Esophagus muscularis mucosa (tissue), 4 donors: ENCODE measurements around the gene ATL2. TPM values are rescaled to one million over a fixed set of nuclear protein-coding genes. Genes with fewer than 3 reads are reported as not detected.
"Not testable (repeated sequence)": the region's sequence is repeated elsewhere in the genome, so short reads cannot be mapped to it uniquely, and the experiment has no call there.

ENCODE experiments used
- DNase-seq: peaks from one replicate; pipeline ENCODE4 v3.0.0-alpha.2; 2017; ENCODE audit errors: extremely low spot score
- H3K27ac ChIP-seq, 4 donors: fragments of 200-600 bp; sonication (generic); replicated peaks in 1 of 4; 1 replicate in 3 of 4; 2 replicates in 1 of 4; pipeline ENCODE4 v1.5.1; 2016 to 2019; ENCODE audit warnings: mild to moderate bottlenecking in 1 of 4
- H3K27me3 ChIP-seq, 4 donors: fragments of 200-600 bp; sonication (generic); one replicate each; pipeline versions ENCODE4 v1.5.1 to v1.6.0; 2016 to 2019
- H3K36me3 ChIP-seq, 4 donors: fragments of 200-600 bp; sonication (generic); one replicate each; pipeline ENCODE4 v1.5.1; 2016 to 2019
- H3K4me1 ChIP-seq, 4 donors: fragments of 200-600 bp; sonication (generic); one replicate each; pipeline ENCODE4 v1.5.1; 2016 to 2019
- H3K4me3 ChIP-seq, 4 donors: fragments of 200-600 bp; sonication (generic); 1 replicate in 2 of 4; 2 replicates in 2 of 4; pipeline ENCODE4 v1.5.1; 2016 to 2019; ENCODE audit warnings: mild to moderate bottlenecking in 4 of 4, moderate library complexity in 1 of 4
- H3K9me3 ChIP-seq, 4 donors: fragments of 200-600 bp; sonication (generic); 1 replicate in 3 of 4; 2 replicates in 1 of 4; pipeline ENCODE4 v1.5.1; 2016 to 2019
- EP300 ChIP-seq: sonication (generic); formaldehyde crosslinking; IDR thresholded peaks from one replicate; pipeline ENCODE4 v1.6.1; 2017; ENCODE audit warnings: antibody characterized with exemption
- POLR2A ChIP-seq: fragments of 450-650 bp; IDR thresholded peaks from one replicate; pipeline ENCODE4 v1.6.1; 2017; ENCODE audit warnings: antibody characterized with exemption, moderate library complexity, mild to moderate bottlenecking, low read depth
- POLR2AphosphoS5 ChIP-seq, 2 donors: sonication (generic); formaldehyde crosslinking; IDR thresholded peaks; one replicate each; pipeline ENCODE4 v1.6.1; 2017; ENCODE audit warnings: antibody characterized with exemption in 2 of 2
- WGBS: methylation state at CpG from one replicate; pipeline ENCODE4 v1.1.5; 2018; 5-methylcytosine and 5-hydroxymethylcytosine counted together
- intact Hi-C: fragments of 100-400 bp; cut with DNase I; formaldehyde crosslinking; loops from one replicate; pipeline ENCODE4 v1.15.1; 2023
- total RNA-seq, 4 donors: library from RNA; depleted of rRNA; stranded (reverse); fragments of >200 nt; gene quantifications; one replicate each; pipeline versions ENCODE4 v1.1.0 to v1.2.1, GENCODE V29; 2016
- TF ChIP-seq, protein P1 (sequence below), 3 experiments: fragments of 200-600 bp in 2 of 3; fragments of 450-650 bp in 1 of 3; sonication (generic) in 2 of 3; IDR thresholded peaks; one replicate each; pipeline ENCODE4 v1.5.1; 2017 to 2019; ENCODE audit warnings: antibody characterized with exemption in 3 of 3, mild to moderate bottlenecking in 2 of 3, moderate library complexity in 1 of 3

The ATL2 gene
- total RNA-seq, 4 donors from 2014 or later = 159 to 260 (median 231) TPM

DNA sequence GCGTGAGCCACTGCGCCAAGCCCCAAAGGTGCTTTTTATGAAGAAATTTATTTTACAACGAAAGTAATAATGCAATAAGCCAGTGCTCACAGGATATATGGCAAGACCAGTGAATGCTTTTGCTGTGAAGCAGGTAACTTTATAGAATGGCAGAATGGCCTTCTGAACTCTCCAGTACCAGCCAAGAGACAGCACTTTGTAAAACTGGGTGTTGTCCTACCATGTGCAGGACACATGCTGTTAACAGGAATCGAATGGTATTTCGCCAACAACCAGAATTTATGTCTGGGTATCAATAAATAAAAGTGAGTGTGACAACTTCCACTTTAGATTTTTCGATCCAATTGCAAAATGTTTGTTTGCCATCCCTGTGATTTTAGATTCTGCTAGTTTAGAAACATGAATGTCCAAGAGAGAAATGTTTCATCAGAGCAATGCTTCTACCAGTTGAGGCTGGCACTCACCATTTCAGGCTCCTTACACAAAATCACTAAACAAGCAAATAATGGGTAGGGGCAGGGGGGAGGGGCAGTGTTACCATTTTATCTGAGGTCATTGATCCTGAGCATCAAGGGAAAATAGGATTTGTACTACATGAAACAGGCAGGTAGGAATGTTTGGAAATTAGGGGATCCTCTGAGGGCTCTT, 95.9 kb downstream of the ATL2 start:
- DNase-seq = no peak
- H3K4me1 ChIP-seq = no peaks in the 10 kb centered on the region
- WGBS = 88% methylated on average over 6 of the region's 6 CpGs
- no peak overlapping the region for H3K4me3 ChIP-seq
- intact Hi-C loops = no loop called here
- TF ChIP-seq EP300 = no peak
- no peak for TF ChIP-seq POLR2AphosphoS5 (IDR thresholded peaks at IDR 0.05)
- TF ChIP-seq, protein P1, sequence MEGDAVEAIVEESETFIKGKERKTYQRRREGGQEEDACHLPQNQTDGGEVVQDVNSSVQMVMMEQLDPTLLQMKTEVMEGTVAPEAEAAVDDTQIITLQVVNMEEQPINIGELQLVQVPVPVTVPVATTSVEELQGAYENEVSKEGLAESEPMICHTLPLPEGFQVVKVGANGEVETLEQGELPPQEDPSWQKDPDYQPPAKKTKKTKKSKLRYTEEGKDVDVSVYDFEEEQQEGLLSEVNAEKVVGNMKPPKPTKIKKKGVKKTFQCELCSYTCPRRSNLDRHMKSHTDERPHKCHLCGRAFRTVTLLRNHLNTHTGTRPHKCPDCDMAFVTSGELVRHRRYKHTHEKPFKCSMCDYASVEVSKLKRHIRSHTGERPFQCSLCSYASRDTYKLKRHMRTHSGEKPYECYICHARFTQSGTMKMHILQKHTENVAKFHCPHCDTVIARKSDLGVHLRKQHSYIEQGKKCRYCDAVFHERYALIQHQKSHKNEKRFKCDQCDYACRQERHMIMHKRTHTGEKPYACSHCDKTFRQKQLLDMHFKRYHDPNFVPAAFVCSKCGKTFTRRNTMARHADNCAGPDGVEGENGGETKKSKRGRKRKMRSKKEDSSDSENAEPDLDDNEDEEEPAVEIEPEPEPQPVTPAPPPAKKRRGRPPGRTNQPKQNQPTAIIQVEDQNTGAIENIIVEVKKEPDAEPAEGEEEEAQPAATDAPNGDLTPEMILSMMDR (IDR thresholded peaks at IDR 0.05) = no peak
- no peak for TF ChIP-seq POLR2A
- no peaks in the 10 kb centered on the region for H3K36me3 ChIP-seq
- H3K9me3 ChIP-seq = no peaks in the 10 kb centered on the region
- H3K27me3 ChIP-seq = no peaks in the 10 kb centered on the region
- H3K27ac ChIP-seq = no peak overlapping the region

DNA sequence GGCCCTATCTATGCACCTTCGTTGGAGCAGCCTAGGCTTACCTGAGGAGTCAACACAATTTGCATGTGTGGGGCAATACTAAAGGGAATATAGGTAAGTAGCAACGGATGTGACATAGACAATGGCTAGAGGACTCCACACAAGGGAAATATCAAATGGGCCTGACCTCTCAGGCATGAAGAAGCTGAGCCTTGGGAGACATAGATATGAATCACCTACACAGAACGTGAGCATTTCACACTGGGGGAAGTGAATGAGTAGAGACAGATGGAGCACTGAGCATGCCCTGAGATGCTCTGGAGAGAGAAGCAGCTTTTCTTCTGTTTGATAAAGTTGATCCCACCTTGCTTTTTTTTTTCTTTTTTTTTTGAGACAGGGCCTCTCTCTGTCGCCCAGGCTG, 97.9 kb downstream of the ATL2 start:
- H3K36me3 ChIP-seq = no peaks in the 10 kb centered on the region
- 84% methylated on average over 4 of the region's 4 CpGs for whole genome bisulfite sequencing
- no peak for DNase-seq
- intact Hi-C loops = loop anchor here (5.0 to 10.0 kb wide), 2 partner anchors 384 to 882 kb away; no protein-coding TSS in a partner anchor
- TF ChIP-seq POLR2A = no peak
- no peak for TF ChIP-seq EP300
- TF ChIP-seq POLR2AphosphoS5 (IDR thresholded peaks at IDR 0.05) = no peak
- TF ChIP-seq, protein P1 (IDR thresholded peaks at IDR 0.05) = no peak
- no peak overlapping the region for H3K27ac ChIP-seq
- no peak overlapping the region for H3K4me3 ChIP-seq
- no peaks in the 10 kb centered on the region for H3K9me3 ChIP-seq
- no peaks in the 10 kb centered on the region for H3K27me3 ChIP-seq
- H3K4me1 ChIP-seq = peaks cover 0 to 4% (median 0%) of the 10 kb centered on the region in 4 donors

- not testable (repeated sequence) for H3K9me3 ChIP-seq, DNase-seq, H3K27ac ChIP-seq, H3K27me3 ChIP-seq, H3K36me3 ChIP-seq, H3K4me3 ChIP-seq, H3K4me1 ChIP-seq
- intact Hi-C loops = loop anchor here (5.0 to 10.0 kb wide), 2 partner anchors 383 to 881 kb away; no protein-coding TSS in a partner anchor
- WGBS = 90% methylated on average over 9 of the region's 9 CpGs
Observed at GRCh38 chr2:38278117-38278438, 99.0 kb downstream of the ATL2 start.

GRCh38 chr2:38277245-38278116, 99.6 kb downstream of the ATL2 start:
- no peak for DNase-seq
- Histone ChIP-seq H3K27me3 (no peaks in the 10 kb centered on the region), H3K36me3 (no peaks in the 10 kb centered on the region), H3K9me3 (no peaks in the 10 kb centered on the region), H3K4me3 (no peak overlapping the region), H3K4me1 (peaks cover 0 to 4% (median 0%) of the 10 kb centered on the region in 4 donors), H3K27ac (no peak overlapping the region)
- 75% methylated on average over 6 of the region's 6 CpGs for whole genome bisulfite sequencing
- TF ChIP-seq POLR2A (no peak), EP300 (no peak), POLR2AphosphoS5 (IDR thresholded peaks at IDR 0.05) (no peak)
- TF ChIP-seq, protein P1 (IDR thresholded peaks at IDR 0.05) = no peak
- intact Hi-C loops = loop anchor here (5.0 to 10.0 kb wide), 2 partner anchors 383 to 880 kb away; no protein-coding TSS in a partner anchor
